Calu3 (cell line): ENCODE results near the gene FAM13A. TPM values are rescaled to one million over a fixed set of nuclear protein-coding genes. Genes with fewer than 3 reads are reported as not detected.

Experiments
- BruUV-seq: library from RNA; stranded (reverse); fragments of 400-500 nt; replicated peaks from 2 replicates; lab custom pipeline; 2021; lab: Mats Ljungman, UMichigan
- CTCF ChIA-PET: fragments of 300-600 bp; sonication (Branson Sonifier 250); formaldehyde crosslinking; loops from one replicate; lab custom pipeline; 2022; ENCODE audit warnings: antibody characterized with exemption; lab: Charles Lee
- DNase-seq: peaks from one replicate; pipeline ENCODE4 v3.0.0; 2022
- H3K27ac Mint-ChIP-seq: one replicate; pipeline ENCODE4 v1.8.0; 2022; ENCODE audit warnings: mixed read lengths; ENCODE audit not compliant: unreplicated experiment
- H3K27me3 Mint-ChIP-seq: one replicate; pipeline ENCODE4 v1.8.0; 2022; ENCODE audit warnings: mixed read lengths; ENCODE audit not compliant: unreplicated experiment
- H3K36me3 Mint-ChIP-seq: one replicate; pipeline ENCODE4 v1.8.0; 2022; ENCODE audit warnings: mild to moderate bottlenecking, moderate library complexity, mixed read lengths; ENCODE audit not compliant: insufficient read depth, unreplicated experiment
- H3K4me1 Mint-ChIP-seq: one replicate; pipeline ENCODE4 v1.8.0; 2022; ENCODE audit warnings: mild to moderate bottlenecking, low read depth, mixed read lengths; ENCODE audit not compliant: unreplicated experiment
- H3K4me3 Mint-ChIP-seq: one replicate; pipeline ENCODE4 v1.8.0; 2022; ENCODE audit warnings: mild to moderate bottlenecking, low read depth, moderate library complexity, mixed read lengths; ENCODE audit not compliant: unreplicated experiment
- H3K9me3 Mint-ChIP-seq: one replicate; pipeline ENCODE4 v1.8.0; 2022; ENCODE audit warnings: low read depth, mixed read lengths; ENCODE audit not compliant: unreplicated experiment
- CTCF ChIP-seq: fragments of 200-600 bp; IDR thresholded peaks from one replicate; pipeline ENCODE4 v1.8.0; 2022; ENCODE audit warnings: antibody characterized with exemption; ENCODE audit not compliant: unreplicated experiment
- intact Hi-C: fragments of 100-400 bp; cut with micrococcal nuclease; formaldehyde crosslinking; loops from one replicate; pipeline ENCODE4 v1.10.0; 2022; ENCODE audit not compliant: unreplicated experiment
- total RNA-seq: library from RNA; stranded (reverse); gene quantifications from 2 replicates; pipeline ENCODE4 v1.2.3, GENCODE V29; 2022

The FAM13A gene
- total RNA-seq, 1 experiment from 2014 or later, result 13.5 TPM

- no peak for DNase-seq
- no TSS peak for BruUV-seq
- H3K9me3 Mint-ChIP-seq, result no peaks in the 10 kb centered on the region
- H3K4me3 Mint-ChIP-seq, result no peak overlapping the region
- no peak for TF ChIP-seq CTCF
- no peaks in the 10 kb centered on the region for H3K27me3 Mint-ChIP-seq
- H3K36me3 Mint-ChIP-seq, result no peaks in the 10 kb centered on the region
- CTCF ChIA-PET, result no interaction called here
- no peak overlapping the region for H3K27ac Mint-ChIP-seq
- intact Hi-C loops, result loop anchor here (5.0 kb wide), 1 partner anchor 35 kb away; no protein-coding TSS in a partner anchor
- H3K4me1 Mint-ChIP-seq, result peaks cover 51% of the 10 kb centered on the region
Observed at GRCh38 chr4:88757067-88757466, 299.9 kb downstream of the FAM13A start.

DNA sequence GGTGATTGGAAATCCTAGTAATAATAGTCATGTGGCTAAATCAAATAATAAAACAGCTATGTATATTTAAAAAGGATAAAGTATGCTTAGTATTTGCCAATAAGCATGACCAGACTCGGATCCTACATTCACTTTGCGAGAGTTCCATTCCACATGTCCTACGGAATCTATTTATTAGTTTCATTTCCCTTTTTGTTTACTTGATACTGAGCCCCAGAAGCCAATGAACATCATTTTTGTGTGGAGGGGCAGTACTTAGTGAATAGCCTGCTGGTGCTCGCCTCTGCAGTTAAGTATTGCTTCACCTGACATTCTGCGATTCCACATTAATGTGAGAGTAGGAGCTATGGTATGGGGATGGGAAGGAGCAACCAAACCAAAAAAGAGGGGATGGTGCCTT is 300.8 kb downstream of the FAM13A start:
- H3K36me3 Mint-ChIP-seq, result no peaks in the 10 kb centered on the region
- no peaks in the 10 kb centered on the region for H3K9me3 Mint-ChIP-seq
- CTCF ChIA-PET, result no interaction called here
- no peak for TF ChIP-seq CTCF
- no peak overlapping the region for H3K4me3 Mint-ChIP-seq
- peaks cover 46% of the 10 kb centered on the region for H3K4me1 Mint-ChIP-seq
- no TSS peak for BruUV-seq
- DNase-seq, result no peak
- no peaks in the 10 kb centered on the region for H3K27me3 Mint-ChIP-seq
- H3K27ac Mint-ChIP-seq, result no peak overlapping the region
- intact Hi-C loops, result loop anchor here (5.0 kb wide), 1 partner anchor 36 kb away; no protein-coding TSS in a partner anchor

DNA sequence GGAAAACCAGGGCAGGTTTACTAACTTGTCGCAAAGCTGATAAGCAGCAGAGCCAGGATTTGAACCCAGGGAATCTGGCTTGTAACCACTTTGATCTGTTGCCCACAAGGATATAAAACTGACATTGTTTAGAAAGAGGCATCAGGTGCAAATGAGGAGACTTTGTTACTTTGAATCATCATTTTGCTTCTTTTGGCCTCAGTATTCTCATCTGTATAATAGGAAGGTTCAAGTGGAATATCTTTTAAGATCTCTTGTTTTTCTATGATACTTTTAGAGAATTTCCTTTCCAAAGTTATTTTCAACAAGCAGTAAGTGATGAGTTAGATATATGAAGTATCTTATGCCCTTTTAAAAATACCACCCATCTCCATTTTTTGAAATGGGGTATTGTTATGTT is 301.5 kb downstream of the FAM13A start:
- Mint-ChIP-seq H3K4me3 (no peak overlapping the region), H3K27me3 (no peaks in the 10 kb centered on the region), H3K9me3 (no peaks in the 10 kb centered on the region), H3K36me3 (no peaks in the 10 kb centered on the region), H3K4me1 (peaks cover 46% of the 10 kb centered on the region), H3K27ac (no peak overlapping the region)
- no TSS peak for BruUV-seq
- no peak for DNase-seq
- intact Hi-C loops, result loop anchor here (5.0 kb wide), 1 partner anchor 37 kb away; no protein-coding TSS in a partner anchor
- TF ChIP-seq CTCF, result no peak
- CTCF ChIA-PET, result interaction anchor here (1.5 to 2.0 kb wide), 2 partner anchors 15 to 36 kb away, joined by 4 to 9 read pairs; no protein-coding TSS in a partner anchor

- Mint-ChIP-seq H3K27me3 (no peaks in the 10 kb centered on the region), H3K4me1 (peaks cover 46% of the 10 kb centered on the region), H3K36me3 (no peaks in the 10 kb centered on the region), H3K27ac (no peak overlapping the region), H3K9me3 (no peaks in the 10 kb centered on the region), H3K4me3 (no peak overlapping the region)
- no TSS peak for BruUV-seq
- TF ChIP-seq CTCF, result no peak
- CTCF ChIA-PET, result interaction anchor here (1.5 to 2.0 kb wide), 2 partner anchors 16 to 37 kb away, joined by 4 to 9 read pairs; no protein-coding TSS in a partner anchor
- no peak for DNase-seq
- intact Hi-C loops, result loop anchor here (5.0 kb wide), 1 partner anchor 38 kb away; no protein-coding TSS in a partner anchor
Observed at GRCh38 chr4:88754796-88755195, 302.2 kb downstream of the FAM13A start.
